HCT116 (cell line): ENCODE data around the gene OR6P1. TPM values are rescaled to one million over a fixed set of nuclear protein-coding genes. Genes with fewer than 3 reads are reported as not detected.

ENCODE experiments used
- ATAC-seq: fragments of 200-7000 bp; cut with Tn5 transposase; 2 replicates; pipeline ENCODE4 v1.9.1; 2020; ENCODE audit warnings: mild to moderate bottlenecking, moderate library complexity
- BruUV-seq: library from RNA; stranded (reverse); fragments of 400-500 nt; replicated peaks from 2 replicates; lab custom pipeline; 2021; lab: Mats Ljungman, UMichigan
- CTCF ChIA-PET: fragments of 300-600 bp; sonication (Branson Sonifier 250); formaldehyde crosslinking; loops from one replicate; lab custom pipeline; 2021; ENCODE audit warnings: antibody characterized with exemption; lab: Charles Lee
- POLR2A ChIA-PET: fragments of 300-600, 350-600 bp; sonication (Branson Sonifier 250); formaldehyde crosslinking; loops from one replicate; lab custom pipeline; 2021; ENCODE audit warnings: antibody characterized with exemption; lab: Charles Lee
- RAD21 ChIA-PET, 2 experiments: fragments of 300-600 bp; sonication (Branson Sonifier 250); formaldehyde crosslinking; loops; one replicate each; lab custom pipeline; 2023; ENCODE audit warnings: low total read pairs in 2 of 2; ENCODE audit not compliant: uncharacterized antibody in 2 of 2, unreplicated experiment in 2 of 2, low non-redundant PET in 1 of 2; lab: Charles Lee
- DNase-seq: peaks from one replicate; pipeline ENCODE4 v3.0.0-alpha.2; 2010; ENCODE audit warnings: low read depth, low spot score
- H2AFZ ChIP-seq: fragments of 200-600 bp; shearing (Covaris generic), sonication (generic); 2 replicates; pipeline ENCODE4 v1.6.1; 2017; ENCODE audit warnings: low read depth, mixed run types, mixed read lengths, antibody characterized with exemption, low read length; ENCODE audit not compliant: poor library complexity, severe bottlenecking
- H3K27ac ChIP-seq: 2 replicates; pipeline ENCODE4 v1.5.1; 2012; ENCODE audit warnings: low read depth, low read length
- H3K27me3 ChIP-seq: fragments of 200-600 bp; sonication (generic); 2 replicates; pipeline ENCODE4 v1.6.1; 2016; ENCODE audit warnings: mixed run types, low read length, mixed read lengths; ENCODE audit not compliant: insufficient read depth
- H3K36me3 ChIP-seq, 2 experiments: fragments of 200-500 bp in 1 of 2; fragments of 200-600 bp in 1 of 2; sonication (Bioruptor generic) in 1 of 2; sonication (generic) in 1 of 2; 2 replicates each; pipeline versions ENCODE4 v1.5.1 to v1.6.1; 2014 to 2016; ENCODE audit warnings: low read length in 2 of 2, inconsistent platforms in 1 of 2, mixed read lengths in 1 of 2, mixed run types in 1 of 2; ENCODE audit not compliant: insufficient read depth in 2 of 2, control insufficient read depth in 1 of 2
- H3K4me1 ChIP-seq, 2 experiments: fragments of 200-600 bp in 1 of 2; sonication (generic) in 1 of 2; 2 replicates each; pipeline versions ENCODE4 v1.5.1 to v1.6.1; 2012 to 2017; ENCODE audit warnings: low read length in 2 of 2, inconsistent platforms in 1 of 2, mild to moderate bottlenecking in 1 of 2, mixed read lengths in 1 of 2, mixed run types in 1 of 2, moderate library complexity in 1 of 2; ENCODE audit not compliant: insufficient read depth in 2 of 2, control insufficient read depth in 1 of 2
- H3K4me2 ChIP-seq: fragments of 200-600 bp; sonication (generic); 2 replicates; pipeline ENCODE4 v1.6.1; 2017; ENCODE audit warnings: mixed run types, low read length, mixed read lengths
- H3K4me3 ChIP-seq, 2 experiments: fragments of 200-600 bp in 1 of 2; sonication (generic) in 1 of 2; replicated peaks in 1 of 2; 2 replicates each; pipeline ENCODE4 v1.5.1; 2011 to 2016; ENCODE audit warnings: low read length in 2 of 2, control low read depth in 1 of 2, low read depth in 1 of 2, mild to moderate bottlenecking in 1 of 2, mixed read lengths in 1 of 2, mixed run types in 1 of 2
- H3K79me2 ChIP-seq: fragments of 200-600 bp; sonication (generic); 2 replicates; pipeline ENCODE4 v1.6.1; 2017; ENCODE audit warnings: mild to moderate bottlenecking, mixed run types, low read length, moderate library complexity, mixed read lengths; ENCODE audit not compliant: insufficient read depth
- H3K9ac ChIP-seq: fragments of 200-600 bp; sonication (generic); 2 replicates; pipeline ENCODE4 v1.6.1; 2016; ENCODE audit warnings: low read length, mixed read lengths
- H3K9me2 ChIP-seq: fragments of 200-600 bp; sonication (generic), shearing (Covaris generic); 2 replicates; pipeline ENCODE4 v1.6.1; 2017; ENCODE audit warnings: mixed run types, mild to moderate bottlenecking, moderate library complexity; ENCODE audit not compliant: insufficient read depth
- H3K9me3 ChIP-seq, 2 experiments: fragments of 200-500 bp in 1 of 2; fragments of 200-600 bp in 1 of 2; sonication (Bioruptor generic) in 1 of 2; sonication (generic) in 1 of 2; 2 replicates each; pipeline ENCODE4 v1.6.1; 2014 to 2017; ENCODE audit warnings: low read length in 2 of 2, mixed read lengths in 2 of 2, inconsistent platforms in 1 of 2, low read depth in 1 of 2, mild to moderate bottlenecking in 1 of 2, mixed run types in 1 of 2, moderate library complexity in 1 of 2; ENCODE audit not compliant: control insufficient read depth in 1 of 2, insufficient read depth in 1 of 2
- H4K20me1 ChIP-seq: fragments of 200-600 bp; sonication (generic), shearing (Covaris generic); 2 replicates; pipeline ENCODE4 v1.6.1; 2017; ENCODE audit warnings: mixed run types, mild to moderate bottlenecking, moderate library complexity; ENCODE audit not compliant: insufficient read depth
- ATF3 ChIP-seq: IDR thresholded peaks from 2 replicates; pipeline ENCODE4 v1.6.1; 2012
- CEBPB ChIP-seq: IDR thresholded peaks from 2 replicates; pipeline ENCODE4 v1.6.1; 2012; ENCODE audit warnings: low read depth
- EGR1 ChIP-seq: IDR thresholded peaks from 2 replicates; pipeline ENCODE4 v1.6.1; 2012; ENCODE audit warnings: low read depth
- ELF1 ChIP-seq: IDR thresholded peaks from 2 replicates; pipeline ENCODE4 v1.6.1; 2012; ENCODE audit warnings: low read depth, borderline replicate concordance
- EZH2 ChIP-seq: fragments of 200-600 bp; sonication (generic); IDR thresholded peaks from 2 replicates; pipeline ENCODE4 v1.6.1; 2017; ENCODE audit warnings: antibody characterized with exemption, mixed run types
- EZH2phosphoT487 ChIP-seq: fragments of 200-600 bp; IDR thresholded peaks from 2 replicates; pipeline ENCODE4 v1.6.1; 2018; ENCODE audit warnings: antibody characterized with exemption, borderline replicate concordance
- FOSL1 ChIP-seq: IDR thresholded peaks from 2 replicates; pipeline ENCODE4 v1.6.1; 2012; ENCODE audit warnings: low read depth
- JUND ChIP-seq: IDR thresholded peaks from 2 replicates; pipeline ENCODE4 v1.6.1; 2012
- MAX ChIP-seq: IDR thresholded peaks from 2 replicates; pipeline ENCODE4 v1.6.1; 2012
- POLR2A ChIP-seq: IDR thresholded peaks from 2 replicates; pipeline ENCODE4 v1.7.0; 2011; ENCODE audit warnings: borderline replicate concordance; ENCODE audit not compliant: insufficient read depth, insufficient read length; ENCODE audit errors: extremely low read depth
- REST ChIP-seq: IDR thresholded peaks from 2 replicates; pipeline ENCODE4 v1.6.1; 2012; ENCODE audit warnings: low read depth
- SRF ChIP-seq: IDR thresholded peaks from 2 replicates; pipeline ENCODE4 v1.6.1; 2012; ENCODE audit warnings: low read depth
- TCF7L2 ChIP-seq: IDR thresholded peaks from 2 replicates; pipeline ENCODE4 v1.7.0; 2011; ENCODE audit warnings: borderline replicate concordance, inconsistent platforms; ENCODE audit not compliant: insufficient read depth, insufficient read length; ENCODE audit errors: extremely low read depth
- ZBTB33 ChIP-seq: IDR thresholded peaks from 2 replicates; pipeline ENCODE4 v1.6.1; 2011; ENCODE audit warnings: mild to moderate bottlenecking, low read length, moderate library complexity; ENCODE audit not compliant: insufficient replicate concordance; ENCODE audit errors: extremely low read depth
- ZNF274 ChIP-seq: fragments of 200-500 bp; sonication (Bioruptor generic); IDR thresholded peaks from 2 replicates; pipeline ENCODE4 v1.6.1; 2014; ENCODE audit warnings: mild to moderate bottlenecking, low read depth, low read length, inconsistent platforms
- intact Hi-C: fragments of 100-400 bp; cut with micrococcal nuclease; formaldehyde crosslinking; loops from 2 replicates; pipeline ENCODE4 v1.10.0; 2022
- total RNA-seq: library from RNA; stranded (reverse); gene quantifications from one replicate; pipeline ENCODE4 v1.2.1, GENCODE V29; 2021; ENCODE audit not compliant: unreplicated experiment

Gene OR6P1
- total RNA-seq, 1 experiment from 2014 or later = not detected

- no peak for DNase-seq
- ChIA-PET POLR2A (no interaction called here), CTCF (no interaction called here), RAD21 (no interaction called here)
- no peaks in the 10 kb centered on the region for H3K36me3 ChIP-seq
- no peak overlapping the region for H2AFZ ChIP-seq
- H3K4me3 ChIP-seq = no peak overlapping the region
- H3K9me3 ChIP-seq = 0 out of 4 replicates have a peak, but pooled peaks cover 0 to 4% of the 10 kb centered on the region in 2 experiments
- no peaks in the 10 kb centered on the region for H3K4me1 ChIP-seq
- no peak for ATAC-seq
- H3K9me2 ChIP-seq = no peaks in the 10 kb centered on the region
- no peak overlapping the region for H3K4me2 ChIP-seq
- H3K27me3 ChIP-seq = no peaks in the 10 kb centered on the region
- no peaks in the 10 kb centered on the region for H4K20me1 ChIP-seq
- no TSS peak for BruUV-seq
- no peak overlapping the region for H3K27ac ChIP-seq
- intact Hi-C loops = no loop called here
- no peak for TF ChIP-seq EZH2
- no peak for TF ChIP-seq EZH2phosphoT487
- no peak for TF ChIP-seq FOSL1
- TF ChIP-seq JUND = no peak
- no peak for TF ChIP-seq ZNF274
- TF ChIP-seq ZBTB33 = no peak
- no peak for TF ChIP-seq SRF
- H3K9ac ChIP-seq = no peak overlapping the region
- no peaks in the 10 kb centered on the region for H3K79me2 ChIP-seq
Measured at GRCh38 chr1:158613764-158614163, 43.4 kb upstream of the OR6P1 start.

- ChIA-PET POLR2A (no interaction called here), RAD21 (no interaction called here), CTCF (no interaction called here)
- Histone ChIP-seq H3K9ac (no peak overlapping the region), H3K36me3 (no peaks in the 10 kb centered on the region), H3K4me2 (no peak overlapping the region), H3K4me3 (no peak overlapping the region), H4K20me1 (no peaks in the 10 kb centered on the region; the same call in 1 of the 2 replicates), H3K9me2 (no peaks in the 10 kb centered on the region), H3K4me1 (no peaks in the 10 kb centered on the region), H3K79me2 (no peaks in the 10 kb centered on the region), H3K27me3 (no peaks in the 10 kb centered on the region), H3K9me3 (0 out of 4 replicates have a peak, but pooled peaks cover 0 to 4% of the 10 kb centered on the region in 2 experiments), H2AFZ (no peak overlapping the region), H3K27ac (no peak overlapping the region)
- DNase-seq (no peak), ATAC-seq (no peak)
- no TSS peak for BruUV-seq
- intact Hi-C loops = no loop called here
- TF ChIP-seq EGR1 (no peak), ZNF274 (no peak), ATF3 (no peak), JUND (no peak), EZH2phosphoT487 (no peak), SRF (no peak), FOSL1 (no peak), REST (no peak), CEBPB (no peak), POLR2A (no peak), ELF1 (no peak), EZH2 (no peak), TCF7L2 (no peak), MAX (no peak)
Measured at GRCh38 chr1:158611916-158612315, 41.5 kb upstream of the OR6P1 start.
